Endothelial cell (in vitro differentiated cells): Measurements from ENCODE around the gene BCL2. TPM values are rescaled to one million over a fixed set of nuclear protein-coding genes. Genes with fewer than 3 reads are reported as not detected.

Experiments
- DNase-seq: peaks from one replicate; pipeline ENCODE4 v3.0.0; 2021; ENCODE audit warnings: low spot score
- H3K27ac Mint-ChIP-seq: one replicate; pipeline ENCODE4 v1.8.0; 2021; ENCODE audit warnings: mixed read lengths, inconsistent platforms; ENCODE audit not compliant: unreplicated experiment
- H3K27me3 Mint-ChIP-seq: one replicate; pipeline ENCODE4 v1.8.0; 2021; ENCODE audit warnings: mild to moderate bottlenecking, moderate library complexity, mixed read lengths, inconsistent platforms; ENCODE audit not compliant: unreplicated experiment
- H3K36me3 Mint-ChIP-seq: one replicate; pipeline ENCODE4 v1.8.0; 2021; ENCODE audit warnings: mild to moderate bottlenecking, low read depth, mixed read lengths, inconsistent platforms; ENCODE audit not compliant: unreplicated experiment
- H3K4me1 Mint-ChIP-seq: one replicate; pipeline ENCODE4 v1.8.0; 2021; ENCODE audit warnings: mild to moderate bottlenecking, mixed read lengths, inconsistent platforms; ENCODE audit not compliant: unreplicated experiment
- H3K4me3 Mint-ChIP-seq: one replicate; pipeline ENCODE4 v1.8.0; 2021; ENCODE audit warnings: mild to moderate bottlenecking, mixed read lengths, inconsistent platforms; ENCODE audit not compliant: unreplicated experiment
- H3K9me3 Mint-ChIP-seq: one replicate; pipeline ENCODE4 v1.8.0; 2021; ENCODE audit warnings: mixed read lengths, inconsistent platforms; ENCODE audit not compliant: unreplicated experiment
- CTCF ChIP-seq: fragments of 200-600 bp; sonication (generic); IDR thresholded peaks from one replicate; pipeline ENCODE4 v1.5.0; 2021; ENCODE audit warnings: antibody characterized with exemption; ENCODE audit not compliant: unreplicated experiment
- total RNA-seq: library from RNA; stranded (reverse); fragmentation: NEBNext Ultra II Directional; extraction: Animal tissue kit (Norgen Biotek cat#: 25700); gene quantifications from one replicate; pipeline ENCODE4 v1.2.1, GENCODE V29; 2021; ENCODE audit not compliant: unreplicated experiment

BCL2 gene
- total RNA-seq, 1 donor from 2014 or later, result 9.2 TPM

- no peak for DNase-seq
- H3K9me3 Mint-ChIP-seq, result no peaks in the 10 kb centered on the region
- H3K27ac Mint-ChIP-seq, result no peak overlapping the region
- H3K4me1 Mint-ChIP-seq, result peaks cover 3% of the 10 kb centered on the region
- peaks cover 4% of the 10 kb centered on the region for H3K27me3 Mint-ChIP-seq
- TF ChIP-seq CTCF, result no peak
- H3K36me3 Mint-ChIP-seq, result peaks cover 12% of the 10 kb centered on the region
- H3K4me3 Mint-ChIP-seq, result no peak overlapping the region
Observed at GRCh38 chr18:63218472-63218871, 101.1 kb downstream of the BCL2 start.

GRCh38 chr18:63216516-63217311, 102.9 kb downstream of the BCL2 start:
- TF ChIP-seq CTCF, result no peak
- no peak for DNase-seq
- Mint-ChIP-seq H3K4me3 (no peak overlapping the region), H3K4me1 (peaks cover 3% of the 10 kb centered on the region), H3K36me3 (peaks cover 12% of the 10 kb centered on the region), H3K9me3 (no peaks in the 10 kb centered on the region), H3K27ac (no peak overlapping the region), H3K27me3 (peaks cover 5% of the 10 kb centered on the region)

GRCh38 chr18:63213936-63214671, 105.5 kb downstream of the BCL2 start:
- Mint-ChIP-seq H3K27ac (no peak overlapping the region), H3K27me3 (peaks cover 5% of the 10 kb centered on the region), H3K36me3 (peaks cover 10% of the 10 kb centered on the region), H3K4me3 (no peak overlapping the region), H3K4me1 (peaks cover 3% of the 10 kb centered on the region), H3K9me3 (no peaks in the 10 kb centered on the region)
- TF ChIP-seq CTCF, result no peak
- no peak for DNase-seq

- no peak for TF ChIP-seq CTCF
- H3K36me3 Mint-ChIP-seq, result peaks cover 5% of the 10 kb centered on the region
Observed at GRCh38 chr18:63213331-63213900, 106.2 kb downstream of the BCL2 start.

More at GRCh38 chr18:63213331-63213900, 106.2 kb downstream of the BCL2 start:
- DNase-seq, result no peak
- Mint-ChIP-seq H3K4me3 (no peak overlapping the region), H3K27me3 (peaks cover 2% of the 10 kb centered on the region), H3K27ac (no peak overlapping the region), H3K9me3 (no peaks in the 10 kb centered on the region), H3K4me1 (peaks cover 3% of the 10 kb centered on the region)
